SK-N-SH treated with all-trans-retinoic acid at 6 μM for 48 hours (cell line): Measurements from ENCODE around the gene NAA20.
A peak's percentile ranks its signal among the peaks of the same experiment; 100 is the strongest.

Experiments
- ATAC-seq: fragments of 200-7000 bp; cut with Tn5 transposase; 3 replicates; pipeline ENCODE4 v1.9.1; 2020; ENCODE audit warnings: mild to moderate bottlenecking, moderate library complexity
- ARNTL ChIP-seq: fragments of 450-650 bp; formaldehyde crosslinking; IDR thresholded peaks from 2 replicates; pipeline ENCODE4 v1.5.0; 2020; ENCODE audit warnings: low read depth, mild to moderate bottlenecking, moderate library complexity, borderline replicate concordance
- BACH2 ChIP-seq: fragments of 250-450 bp; sonication (Bioruptor Pico); IDR thresholded peaks from 2 replicates; pipeline ENCODE4 v1.9.0; 2021; ENCODE audit warnings: mild to moderate bottlenecking, borderline replicate concordance
- CSDC2 ChIP-seq: fragments of 250-450 bp; sonication (Bioruptor Pico); IDR thresholded peaks from 2 replicates; pipeline ENCODE4 v1.5.0; 2020; ENCODE audit warnings: mild to moderate bottlenecking, moderate library complexity
- ESRRG ChIP-seq: fragments of 250-450 bp; sonication (Bioruptor Pico); IDR thresholded peaks from 2 replicates; pipeline ENCODE4 v1.6.1; 2021; ENCODE audit warnings: mild to moderate bottlenecking
- GLIS3 ChIP-seq: fragments of 250-450 bp; sonication (Bioruptor Pico); IDR thresholded peaks from 2 replicates; pipeline ENCODE4 v1.5.0; 2020; ENCODE audit warnings: mild to moderate bottlenecking, moderate library complexity
- ISL1 ChIP-seq: fragments of 250-450 bp; sonication (Bioruptor Pico); IDR thresholded peaks from 2 replicates; pipeline ENCODE4 v2.1.2; 2022; ENCODE audit warnings: mild to moderate bottlenecking, moderate library complexity
- OSR1 ChIP-seq: fragments of 250-450 bp; sonication (Bioruptor Pico); IDR thresholded peaks from 2 replicates; pipeline ENCODE4 v1.8.0; 2022; ENCODE audit warnings: moderate library complexity, mild to moderate bottlenecking, inconsistent platforms
- PATZ1 ChIP-seq: fragments of 250-450 bp; sonication (Bioruptor Pico); IDR thresholded peaks from 2 replicates; pipeline ENCODE4 v1.8.0; 2020; ENCODE audit warnings: mild to moderate bottlenecking, moderate library complexity, borderline replicate concordance
- RARB ChIP-seq: fragments of 250-450 bp; sonication (Bioruptor Pico); IDR thresholded peaks from 2 replicates; pipeline ENCODE4 v1.8.0; 2021; ENCODE audit warnings: mild to moderate bottlenecking, moderate library complexity
- TCF4 ChIP-seq: fragments of 250-450 bp; sonication (Bioruptor Pico); IDR thresholded peaks from 2 replicates; pipeline ENCODE4 v1.8.0; 2021; ENCODE audit warnings: mild to moderate bottlenecking, moderate library complexity, borderline replicate concordance
- TOX ChIP-seq: fragments of 250-450 bp; sonication (Bioruptor Pico); IDR thresholded peaks from 2 replicates; pipeline ENCODE4 v1.8.0; 2021; ENCODE audit warnings: mild to moderate bottlenecking, moderate library complexity, borderline replicate concordance
- ZC3H10 ChIP-seq: fragments of 250-450 bp; sonication (Bioruptor Pico); IDR thresholded peaks from 2 replicates; pipeline ENCODE4 v1.5.1; 2021; ENCODE audit warnings: mild to moderate bottlenecking, moderate library complexity
- ZFP3 ChIP-seq: fragments of 250-450 bp; sonication (Bioruptor Pico); IDR thresholded peaks from 2 replicates; pipeline ENCODE4 v1.5.0; 2020; ENCODE audit warnings: mild to moderate bottlenecking, moderate library complexity
- ZNF565 ChIP-seq: fragments of 450-650 bp; formaldehyde crosslinking; conservative IDR thresholded peaks from 2 replicates; pipeline ENCODE4 v1.5.0; 2020; ENCODE audit warnings: low read depth, mild to moderate bottlenecking, moderate library complexity
- ZNF70 ChIP-seq: fragments of 450-650 bp; formaldehyde crosslinking; IDR thresholded peaks from 2 replicates; pipeline ENCODE4 v1.5.0; 2020; ENCODE audit warnings: mild to moderate bottlenecking, moderate library complexity
- TF ChIP-seq, protein P1 (sequence below): fragments of 250-450 bp; sonication (Bioruptor Pico); IDR thresholded peaks from 2 replicates; pipeline ENCODE4 v1.8.0; 2021; ENCODE audit warnings: low read depth, mild to moderate bottlenecking, moderate library complexity, borderline replicate concordance

The NAA20 gene

GRCh38 chr20:19991854-19992253 lies 25.3 kb upstream of the NAA20 start:
- TF ChIP-seq PATZ1 (CRISPR knock-in tag) (no peak), RARB (CRISPR knock-in tag) (no peak), CSDC2 (no peak), ZC3H10 (CRISPR knock-in tag) (no peak)
- TF ChIP-seq, all 23 proteins: peak for 0
- ATAC-seq: no peak

DNA sequence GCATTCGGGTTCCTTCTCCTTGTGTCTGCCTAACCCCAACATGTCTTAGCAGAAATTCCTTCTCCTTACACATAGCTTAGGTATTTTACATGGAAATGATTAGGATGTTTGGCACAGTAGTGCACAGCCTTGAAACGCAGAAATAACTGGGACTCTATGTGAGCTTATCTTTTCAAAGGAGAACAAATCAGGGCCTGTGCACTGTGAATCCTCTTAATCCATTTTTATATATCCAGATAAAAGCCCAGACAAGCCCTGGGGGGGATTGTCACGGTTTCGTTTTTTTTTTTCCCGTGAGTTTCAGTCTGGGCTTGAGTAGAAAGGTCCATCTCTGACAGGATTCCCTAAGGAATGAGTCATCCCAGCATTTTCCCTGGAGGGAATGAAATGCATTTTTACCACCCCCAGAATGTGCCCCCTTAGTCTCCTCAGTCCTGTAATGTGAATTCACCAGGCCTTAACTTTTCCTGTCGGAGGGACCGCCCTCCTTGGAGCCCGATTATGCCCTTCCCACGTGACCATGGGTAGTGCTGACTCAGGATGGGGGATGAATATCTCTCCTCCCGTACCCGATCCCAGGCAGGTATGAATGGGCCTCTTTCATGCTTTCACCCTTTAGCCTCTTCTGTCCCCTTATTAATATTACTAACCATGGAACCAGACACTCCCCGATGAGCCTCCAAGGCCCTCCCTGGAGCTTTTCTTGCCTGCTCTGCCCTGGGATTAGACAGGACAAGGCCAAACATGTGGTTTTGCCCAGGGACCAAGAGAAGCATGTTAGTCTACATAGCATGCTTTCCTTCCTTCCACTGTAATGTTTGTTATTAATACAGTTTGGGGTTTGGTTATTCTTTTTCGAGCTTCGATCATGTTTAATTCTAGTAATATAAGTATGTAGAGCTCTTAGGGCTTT lies 23.9 kb upstream of the NAA20 start:
- ATAC-seq: peak; percentile 84
- TF ChIP-seq ZFP3 (CRISPR knock-in tag): no peak
- peak; percentile 76 for TF ChIP-seq ISL1

DNA sequence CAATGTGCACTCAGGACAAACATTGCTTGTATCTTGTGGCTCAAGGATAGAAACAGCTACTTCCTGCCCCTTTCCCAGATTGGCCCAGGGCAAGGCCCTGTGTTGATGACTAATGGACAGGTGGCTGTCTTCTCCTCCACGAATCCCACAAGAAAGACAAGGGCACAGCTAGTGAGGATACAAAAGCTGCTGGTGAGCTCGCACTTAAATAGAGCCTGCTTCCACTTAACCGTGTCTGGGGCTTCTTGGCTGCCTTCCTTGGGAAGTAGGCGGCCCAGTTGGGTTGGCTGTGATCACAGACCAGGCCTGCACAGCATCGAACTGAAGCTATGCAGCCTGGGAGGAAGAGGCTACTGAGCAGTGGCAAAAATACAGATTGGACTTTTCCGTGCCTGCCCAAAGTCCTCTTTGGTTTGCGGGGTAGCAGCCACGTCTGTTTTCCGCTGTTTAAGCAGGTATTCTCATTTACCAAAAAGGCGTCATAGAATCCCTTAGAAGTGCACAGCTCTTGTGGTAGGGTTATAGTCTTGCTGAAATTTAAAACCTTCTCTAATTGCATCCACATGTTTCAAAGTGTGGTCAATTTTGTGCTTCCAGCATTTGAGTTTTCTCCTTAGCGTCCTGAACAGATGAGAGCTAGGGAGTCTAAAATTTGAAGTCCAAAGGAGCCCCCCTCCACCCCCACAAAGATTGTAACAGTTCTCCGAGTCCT lies 23.0 kb upstream of the NAA20 start:
- TF ChIP-seq PATZ1 (CRISPR knock-in tag) (no peak), ISL1 (0 out of 2 replicates have a peak, but pooled peaks have one; percentile 15)
- peak; percentile 51 for ATAC-seq

- peak; percentile 20 for ATAC-seq
- TF ChIP-seq OSR1 (CRISPR knock-in tag): no peak
- no peak for TF ChIP-seq ESRRG
- TF ChIP-seq, protein P1, sequence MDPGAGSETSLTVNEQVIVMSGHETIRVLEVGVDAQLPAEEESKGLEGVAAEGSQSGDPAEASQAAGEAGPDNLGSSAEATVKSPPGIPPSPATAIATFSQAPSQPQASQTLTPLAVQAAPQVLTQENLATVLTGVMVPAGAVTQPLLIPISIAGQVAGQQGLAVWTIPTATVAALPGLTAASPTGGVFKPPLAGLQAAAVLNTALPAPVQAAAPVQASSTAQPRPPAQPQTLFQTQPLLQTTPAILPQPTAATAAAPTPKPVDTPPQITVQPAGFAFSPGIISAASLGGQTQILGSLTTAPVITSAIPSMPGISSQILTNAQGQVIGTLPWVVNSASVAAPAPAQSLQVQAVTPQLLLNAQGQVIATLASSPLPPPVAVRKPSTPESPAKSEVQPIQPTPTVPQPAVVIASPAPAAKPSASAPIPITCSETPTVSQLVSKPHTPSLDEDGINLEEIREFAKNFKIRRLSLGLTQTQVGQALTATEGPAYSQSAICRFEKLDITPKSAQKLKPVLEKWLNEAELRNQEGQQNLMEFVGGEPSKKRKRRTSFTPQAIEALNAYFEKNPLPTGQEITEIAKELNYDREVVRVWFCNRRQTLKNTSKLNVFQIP (CRISPR knock-in tag): no peak
- TF ChIP-seq ZNF70: no peak
- TF ChIP-seq TCF4 (CRISPR knock-in tag): no peak
- TF ChIP-seq, all 23 proteins: peak for 0
Measured at GRCh38 chr20:19995220-19995863, 21.8 kb upstream of the NAA20 start.

GRCh38 chr20:19996222-19996621 lies 20.9 kb upstream of the NAA20 start:
- no peak for ATAC-seq
- TF ChIP-seq, protein P1 (CRISPR knock-in tag): no peak
- TF ChIP-seq TOX (CRISPR knock-in tag): no peak
- no peak for TF ChIP-seq CSDC2
- no peak for TF ChIP-seq GLIS3 (CRISPR knock-in tag)
- TF ChIP-seq OSR1 (CRISPR knock-in tag): no peak
- TF ChIP-seq BACH2 (CRISPR knock-in tag): no peak
- no peak for TF ChIP-seq PATZ1 (CRISPR knock-in tag)
- TF ChIP-seq ISL1: no peak
- TF ChIP-seq ZNF565 (CRISPR knock-in tag): no peak
- TF ChIP-seq ARNTL (CRISPR knock-in tag): no peak
